Activated naive CD8-positive, alpha-beta T cell treated with anti-CD3 and anti-CD28 coated beads for 36 hours (primary cell): ENCODE data around the gene DLST. TPM values are rescaled to one million over a fixed set of nuclear protein-coding genes. Genes with fewer than 3 reads are reported as not detected.

Experiments used
- DNase-seq: peaks from one replicate; pipeline ENCODE4 v3.0.0; 2021
- H3K27ac Mint-ChIP-seq: one replicate; pipeline ENCODE4 v1.8.0; 2022; ENCODE audit warnings: mild to moderate bottlenecking, moderate library complexity, mixed read lengths
- H3K27me3 Mint-ChIP-seq: one replicate; pipeline ENCODE4 v1.8.0; 2022; ENCODE audit warnings: mild to moderate bottlenecking, mixed read lengths
- H3K36me3 Mint-ChIP-seq: one replicate; pipeline ENCODE4 v1.8.0; 2021; ENCODE audit warnings: mild to moderate bottlenecking, mixed read lengths
- H3K4me1 Mint-ChIP-seq: one replicate; pipeline ENCODE4 v1.8.0; 2021; ENCODE audit warnings: mixed read lengths
- H3K4me3 Mint-ChIP-seq: one replicate; pipeline ENCODE4 v1.8.0; 2022; ENCODE audit warnings: mild to moderate bottlenecking, moderate library complexity, mixed read lengths
- H3K9me3 Mint-ChIP-seq: one replicate; pipeline ENCODE4 v1.8.0; 2022; ENCODE audit warnings: mixed read lengths
- total RNA-seq, 2 experiments: library from RNA; stranded (reverse); gene quantifications; one replicate each; pipeline ENCODE4 v1.2.3, GENCODE V29; 2021

The DLST gene
- total RNA-seq, 2 experiments from 2014 or later = 134 to 136 TPM

GRCh38 chr14:74898694-74899093, 17.0 kb downstream of the DLST start:
- H3K4me1 Mint-ChIP-seq = peaks cover 2% of the 10 kb centered on the region
- no peaks in the 10 kb centered on the region for H3K9me3 Mint-ChIP-seq
- DNase-seq = no peak
- no peak overlapping the region for H3K4me3 Mint-ChIP-seq
- H3K27ac Mint-ChIP-seq = peak overlapping the region; percentile 44
- peaks cover 24% of the 10 kb centered on the region for H3K36me3 Mint-ChIP-seq
- H3K27me3 Mint-ChIP-seq = no peaks in the 10 kb centered on the region

GRCh38 chr14:74902941-74903705, 21.4 kb downstream of the DLST start:
- H3K9me3 Mint-ChIP-seq = no peaks in the 10 kb centered on the region
- H3K4me3 Mint-ChIP-seq = no peak overlapping the region
- H3K27ac Mint-ChIP-seq = peak overlapping the region; percentile 18
- H3K27me3 Mint-ChIP-seq = no peaks in the 10 kb centered on the region
- peaks cover 11% of the 10 kb centered on the region for H3K36me3 Mint-ChIP-seq
- no peak for DNase-seq
- H3K4me1 Mint-ChIP-seq = peaks cover 4% of the 10 kb centered on the region

- DNase-seq = no peak
- H3K4me1 Mint-ChIP-seq = peaks cover 4% of the 10 kb centered on the region
- peak overlapping the region; percentile 50 for H3K27ac Mint-ChIP-seq
- H3K36me3 Mint-ChIP-seq = peaks cover 5% of the 10 kb centered on the region
- no peaks in the 10 kb centered on the region for H3K27me3 Mint-ChIP-seq
- no peaks in the 10 kb centered on the region for H3K9me3 Mint-ChIP-seq
- H3K4me3 Mint-ChIP-seq = no peak overlapping the region
Observed at GRCh38 chr14:74904635-74905503, 23.2 kb downstream of the DLST start.

GRCh38 chr14:74905595-74906142, 24.0 kb downstream of the DLST start:
- H3K4me1 Mint-ChIP-seq = peaks cover 4% of the 10 kb centered on the region
- no peaks in the 10 kb centered on the region for H3K27me3 Mint-ChIP-seq
- no peak overlapping the region for H3K4me3 Mint-ChIP-seq
- DNase-seq = peak; percentile 73
- no peaks in the 10 kb centered on the region for H3K9me3 Mint-ChIP-seq
- H3K36me3 Mint-ChIP-seq = peaks cover 5% of the 10 kb centered on the region
- H3K27ac Mint-ChIP-seq = peak overlapping the region; percentile 54

- Mint-ChIP-seq H3K4me3 (no peak overlapping the region), H3K27me3 (no peaks in the 10 kb centered on the region), H3K36me3 (peaks cover 3% of the 10 kb centered on the region), H3K9me3 (no peaks in the 10 kb centered on the region), H3K4me1 (peaks cover 4% of the 10 kb centered on the region), H3K27ac (no peak overlapping the region)
- DNase-seq = no peak
Observed at GRCh38 chr14:74906925-74907521, 25.3 kb downstream of the DLST start.

GRCh38 chr14:74907744-74908143, 26.0 kb downstream of the DLST start:
- Mint-ChIP-seq H3K27ac (no peak overlapping the region), H3K9me3 (no peaks in the 10 kb centered on the region), H3K4me3 (no peak overlapping the region), H3K4me1 (peaks cover 4% of the 10 kb centered on the region), H3K36me3 (peaks cover 3% of the 10 kb centered on the region), H3K27me3 (no peaks in the 10 kb centered on the region)
- no peak for DNase-seq

GRCh38 chr14:74908861-74909341, 27.2 kb downstream of the DLST start:
- DNase-seq = no peak
- no peak overlapping the region for H3K27ac Mint-ChIP-seq
- H3K36me3 Mint-ChIP-seq = peaks cover 3% of the 10 kb centered on the region
- H3K4me3 Mint-ChIP-seq = no peak overlapping the region
- no peaks in the 10 kb centered on the region for H3K27me3 Mint-ChIP-seq
- H3K4me1 Mint-ChIP-seq = peaks cover 4% of the 10 kb centered on the region
- no peaks in the 10 kb centered on the region for H3K9me3 Mint-ChIP-seq

- Mint-ChIP-seq H3K36me3 (peaks cover 3% of the 10 kb centered on the region), H3K9me3 (no peaks in the 10 kb centered on the region)
Observed at GRCh38 chr14:74909501-74909900, 27.8 kb downstream of the DLST start.

GRCh38 chr14:74909911-74910310, 28.2 kb downstream of the DLST start:
- no peaks in the 10 kb centered on the region for H3K27me3 Mint-ChIP-seq
- H3K27ac Mint-ChIP-seq = no peak overlapping the region
- peaks cover 2% of the 10 kb centered on the region for H3K4me1 Mint-ChIP-seq
- H3K9me3 Mint-ChIP-seq = no peaks in the 10 kb centered on the region
- H3K4me3 Mint-ChIP-seq = no peak overlapping the region
- DNase-seq = no peak
- peaks cover 3% of the 10 kb centered on the region for H3K36me3 Mint-ChIP-seq

More at GRCh38 chr14:74909501-74909900, 27.8 kb downstream of the DLST start:
- no peak overlapping the region for H3K27ac Mint-ChIP-seq
- no peaks in the 10 kb centered on the region for H3K27me3 Mint-ChIP-seq
- H3K4me1 Mint-ChIP-seq = peaks cover 4% of the 10 kb centered on the region
- DNase-seq = no peak
- H3K4me3 Mint-ChIP-seq = no peak overlapping the region

- Mint-ChIP-seq H3K27me3 (no peaks in the 10 kb centered on the region), H3K27ac (no peak overlapping the region), H3K36me3 (peaks cover 3% of the 10 kb centered on the region), H3K9me3 (no peaks in the 10 kb centered on the region), H3K4me1 (peaks cover 2% of the 10 kb centered on the region), H3K4me3 (no peak overlapping the region)
- DNase-seq = no peak
Observed at GRCh38 chr14:74910556-74910955, 28.8 kb downstream of the DLST start.

- no peak for DNase-seq
- Mint-ChIP-seq H3K9me3 (no peaks in the 10 kb centered on the region), H3K27ac (no peak overlapping the region), H3K36me3 (no peaks in the 10 kb centered on the region), H3K27me3 (no peaks in the 10 kb centered on the region), H3K4me1 (peaks cover 2% of the 10 kb centered on the region), H3K4me3 (no peak overlapping the region)
Observed at GRCh38 chr14:74911221-74911620, 29.5 kb downstream of the DLST start.

GRCh38 chr14:74911704-74912103, 30.0 kb downstream of the DLST start:
- Mint-ChIP-seq H3K27me3 (no peaks in the 10 kb centered on the region), H3K4me1 (no peaks in the 10 kb centered on the region), H3K27ac (no peak overlapping the region), H3K4me3 (no peak overlapping the region), H3K36me3 (no peaks in the 10 kb centered on the region), H3K9me3 (no peaks in the 10 kb centered on the region)
- DNase-seq = no peak

GRCh38 chr14:74912111-74912510, 30.4 kb downstream of the DLST start:
- Mint-ChIP-seq H3K4me1 (no peaks in the 10 kb centered on the region), H3K9me3 (no peaks in the 10 kb centered on the region), H3K4me3 (no peak overlapping the region), H3K27ac (no peak overlapping the region), H3K36me3 (no peaks in the 10 kb centered on the region), H3K27me3 (no peaks in the 10 kb centered on the region)
- DNase-seq = no peak

- no peak overlapping the region for H3K4me3 Mint-ChIP-seq
- H3K4me1 Mint-ChIP-seq = no peaks in the 10 kb centered on the region
- no peaks in the 10 kb centered on the region for H3K9me3 Mint-ChIP-seq
- no peaks in the 10 kb centered on the region for H3K27me3 Mint-ChIP-seq
- H3K27ac Mint-ChIP-seq = no peak overlapping the region
- H3K36me3 Mint-ChIP-seq = no peaks in the 10 kb centered on the region
- DNase-seq = no peak
Observed at GRCh38 chr14:74912801-74913200, 31.1 kb downstream of the DLST start.

GRCh38 chr14:74913393-74913910, 31.7 kb downstream of the DLST start:
- Mint-ChIP-seq H3K36me3 (no peaks in the 10 kb centered on the region), H3K4me3 (no peak overlapping the region), H3K27ac (no peak overlapping the region), H3K4me1 (no peaks in the 10 kb centered on the region), H3K27me3 (no peaks in the 10 kb centered on the region), H3K9me3 (no peaks in the 10 kb centered on the region)
- DNase-seq = no peak
